HEK293T (cell line): Measurements from ENCODE around the gene MLYCD.

Experiments
- CTCF ChIA-PET: fragments of 350-600 bp; formaldehyde crosslinking; extraction: SDS; loops from one replicate; lab custom pipeline; 2021; ENCODE audit warnings: antibody characterized with exemption, inconsistent platforms; lab: Yijun Ruan, JAX
- POLR2A ChIA-PET: fragments of 350-600 bp; formaldehyde crosslinking; extraction: SDS; loops from one replicate; lab custom pipeline; 2020; ENCODE audit warnings: antibody characterized with exemption, inconsistent platforms; lab: Yijun Ruan, JAX
- DNase-seq: peaks from one replicate; pipeline ENCODE4 v3.0.0; 2012; ENCODE audit warnings: mixed read lengths; ENCODE audit errors: extremely low spot score
- ARNT ChIP-seq: fragments of 450-650 bp; IDR thresholded peaks from 2 replicates; pipeline ENCODE4 v1.6.1; 2017; ENCODE audit warnings: mild to moderate bottlenecking
- BHLHE40 ChIP-seq: fragments of 450-650 bp; IDR thresholded peaks from 2 replicates; pipeline ENCODE4 v1.6.1; 2016; ENCODE audit warnings: mild to moderate bottlenecking, moderate library complexity, borderline replicate concordance
- CTBP1 ChIP-seq: fragments of 450-650 bp; IDR thresholded peaks from 2 replicates; pipeline ENCODE4 v1.6.1; 2016; ENCODE audit warnings: borderline replicate concordance
- ELF4 ChIP-seq: fragments of 450-650 bp; IDR thresholded peaks from 2 replicates; pipeline ENCODE4 v1.6.1; 2017; ENCODE audit warnings: antibody characterized with exemption
- FOXA1 ChIP-seq: fragments of 450-650 bp; IDR thresholded peaks from 2 replicates; pipeline ENCODE4 v1.6.1; 2016; ENCODE audit warnings: mild to moderate bottlenecking
- FOXK2 ChIP-seq: fragments of 450-650 bp; IDR thresholded peaks from 2 replicates; pipeline ENCODE4 v1.6.1; 2016; ENCODE audit warnings: mild to moderate bottlenecking
- FOXM1 ChIP-seq: fragments of 450-650 bp; IDR thresholded peaks from 2 replicates; pipeline ENCODE4 v1.6.1; 2017; ENCODE audit warnings: mild to moderate bottlenecking, borderline replicate concordance
- HDGF ChIP-seq: fragments of 450-650 bp; IDR thresholded peaks from 2 replicates; pipeline ENCODE4 v1.6.1; 2017; ENCODE audit warnings: antibody characterized with exemption, borderline replicate concordance
- L3MBTL2 ChIP-seq: fragments of 450-650 bp; conservative IDR thresholded peaks from 2 replicates; pipeline ENCODE4 v1.6.1; 2016; ENCODE audit warnings: mild to moderate bottlenecking
- LEF1 ChIP-seq: fragments of 450-650 bp; IDR thresholded peaks from 2 replicates; pipeline ENCODE4 v1.6.1; 2017; ENCODE audit warnings: mild to moderate bottlenecking, borderline replicate concordance
- NFRKB ChIP-seq: fragments of 450-650 bp; IDR thresholded peaks from 2 replicates; pipeline ENCODE4 v1.6.1; 2016; ENCODE audit warnings: mild to moderate bottlenecking, moderate library complexity
- SP1 ChIP-seq: fragments of 450-650 bp; IDR thresholded peaks from 2 replicates; pipeline ENCODE4 v1.6.1; 2017
- SUZ12 ChIP-seq: fragments of 450-650 bp; IDR thresholded peaks from 2 replicates; pipeline ENCODE4 v1.6.1; 2016; ENCODE audit warnings: mild to moderate bottlenecking
- TARDBP ChIP-seq: fragments of 450-650 bp; IDR thresholded peaks from 2 replicates; pipeline ENCODE4 v1.6.1; 2016
- ZNF384 ChIP-seq: fragments of 450-650 bp; IDR thresholded peaks from 2 replicates; pipeline ENCODE4 v1.6.1; 2016
- TF ChIP-seq, protein P1 (sequence below): fragments of 450-650 bp; IDR thresholded peaks from 2 replicates; pipeline ENCODE4 v1.6.1; 2016

Gene MLYCD

GRCh38 chr16:83971165-83972130, 72.5 kb downstream of the MLYCD start:
- ChIA-PET POLR2A (no interaction called here), CTCF (interaction anchor here (0.5 to 1.0 kb wide), 2 partner anchors 94 to 97 kb away, joined by 3 to 4 read pairs; no protein-coding TSS in a partner anchor)
- no peak for DNase-seq
- TF ChIP-seq L3MBTL2 (no peak), FOXM1 (no peak), SUZ12 (no peak), CTBP1 (no peak), LEF1 (no peak), FOXA1 (no peak), HDGF (no peak), ARNT (no peak), BHLHE40 (no peak)

- no peak for DNase-seq
- POLR2A ChIA-PET: no interaction called here
- CTCF ChIA-PET: no interaction called here
- no peak for TF ChIP-seq LEF1
- no peak for TF ChIP-seq FOXK2
- TF ChIP-seq ZNF384: no peak
- TF ChIP-seq FOXM1: no peak
- no peak for TF ChIP-seq FOXA1
- TF ChIP-seq SP1: no peak
- no peak for TF ChIP-seq TARDBP
- TF ChIP-seq ARNT: no peak
- TF ChIP-seq CTBP1: no peak
These were observed 73.5 kb downstream of the MLYCD start for GRCh38 chr16:83972256-83973008.

DNA sequence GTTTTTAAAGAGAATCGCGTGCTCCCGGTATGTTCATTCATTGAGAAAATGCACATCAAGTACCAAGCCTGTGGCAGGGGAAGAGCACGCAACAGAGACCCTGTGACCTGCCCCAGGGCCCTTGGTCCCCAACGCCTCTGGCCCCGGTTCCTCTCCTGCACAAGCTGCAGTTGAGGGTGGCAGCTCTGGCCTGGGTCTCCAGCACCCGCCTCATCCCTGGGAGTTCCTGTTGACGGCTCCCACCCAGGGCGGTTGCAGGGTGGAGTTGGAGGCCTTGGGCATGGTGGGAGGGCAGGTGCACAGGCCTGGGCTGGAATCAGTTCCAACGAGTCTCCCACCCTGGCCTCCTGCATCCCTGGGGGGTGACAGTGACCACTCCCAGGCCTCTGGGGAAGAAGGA, 74.2 kb downstream of the MLYCD start:
- POLR2A ChIA-PET: no interaction called here
- CTCF ChIA-PET: no interaction called here
- TF ChIP-seq FOXA1 (no peak), ZNF384 (no peak), CTBP1 (no peak), SUZ12 (no peak), ELF4 (no peak), NFRKB (no peak), ARNT (no peak), HDGF (no peak), BHLHE40 (no peak), L3MBTL2 (no peak), SP1 (no peak), FOXK2 (no peak)
- TF ChIP-seq, protein P1, sequence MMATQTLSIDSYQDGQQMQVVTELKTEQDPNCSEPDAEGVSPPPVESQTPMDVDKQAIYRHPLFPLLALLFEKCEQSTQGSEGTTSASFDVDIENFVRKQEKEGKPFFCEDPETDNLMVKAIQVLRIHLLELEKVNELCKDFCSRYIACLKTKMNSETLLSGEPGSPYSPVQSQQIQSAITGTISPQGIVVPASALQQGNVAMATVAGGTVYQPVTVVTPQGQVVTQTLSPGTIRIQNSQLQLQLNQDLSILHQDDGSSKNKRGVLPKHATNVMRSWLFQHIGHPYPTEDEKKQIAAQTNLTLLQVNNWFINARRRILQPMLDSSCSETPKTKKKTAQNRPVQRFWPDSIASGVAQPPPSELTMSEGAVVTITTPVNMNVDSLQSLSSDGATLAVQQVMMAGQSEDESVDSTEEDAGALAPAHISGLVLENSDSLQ: no peak
- DNase-seq: no peak

DNA sequence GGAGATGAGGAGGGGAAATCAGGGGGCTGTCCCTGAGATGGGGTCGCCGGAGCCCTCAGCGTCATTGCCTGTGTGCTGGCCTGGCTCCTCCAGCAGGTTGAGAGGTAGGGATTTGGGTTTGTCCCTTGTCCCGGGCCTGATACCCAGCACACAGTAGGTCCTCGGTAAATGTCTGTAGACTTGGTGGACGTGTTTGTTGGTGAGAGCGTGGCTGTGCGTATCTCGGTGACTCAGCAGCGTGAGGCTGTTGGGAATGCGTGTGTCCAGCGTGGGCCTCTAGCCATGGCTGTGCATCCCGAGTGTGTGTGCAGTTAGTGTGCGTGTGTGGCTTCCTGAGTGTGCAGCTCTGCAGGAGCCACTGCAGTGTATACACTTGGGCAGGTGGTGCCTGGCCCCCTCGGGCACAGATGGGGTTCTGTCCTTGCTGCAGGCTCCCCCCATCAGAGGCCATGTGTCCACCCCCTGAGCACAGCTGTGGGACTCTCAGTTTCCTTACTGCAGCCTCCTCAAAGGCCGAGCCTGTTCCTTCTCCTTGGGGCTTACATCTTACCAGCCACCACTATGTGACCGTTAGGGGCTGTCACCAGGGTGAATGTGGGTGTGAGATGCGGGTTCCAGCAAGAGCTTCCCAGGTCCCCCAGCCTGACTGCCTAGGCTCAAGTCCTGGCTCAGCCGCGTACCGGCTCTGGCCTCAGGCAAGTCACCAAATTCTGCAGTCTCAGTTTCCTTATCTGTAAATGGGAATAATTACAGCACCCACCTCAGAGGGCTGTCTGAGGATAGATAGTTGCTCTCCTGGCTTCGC, 74.9 kb downstream of the MLYCD start:
- TF ChIP-seq, protein P1: no peak
- TF ChIP-seq BHLHE40 (no peak), FOXA1 (no peak), FOXM1 (no peak), HDGF (no peak), SUZ12 (no peak), L3MBTL2 (no peak), FOXK2 (no peak), ELF4 (no peak), NFRKB (no peak)
- CTCF ChIA-PET: no interaction called here
- POLR2A ChIA-PET: no interaction called here
- no peak for DNase-seq

DNA sequence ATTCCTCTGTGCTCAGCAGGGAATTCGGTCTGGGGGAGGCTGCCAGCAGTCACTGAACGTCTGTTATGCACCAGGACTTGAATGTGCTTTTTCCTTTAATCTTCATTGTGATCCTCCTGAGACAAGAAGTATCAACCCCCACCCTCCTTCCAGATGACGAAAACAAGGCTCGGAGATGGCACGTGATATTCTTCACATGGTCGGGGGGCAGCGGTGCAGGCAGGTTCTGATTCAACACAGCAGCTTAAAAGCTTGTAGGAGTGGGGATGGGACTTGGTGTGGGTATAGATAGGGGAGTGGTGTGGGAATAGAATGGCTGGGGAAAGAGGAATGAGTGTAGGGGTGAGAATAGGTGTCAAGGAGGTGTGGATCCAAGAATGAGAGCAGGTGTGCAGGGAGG, 75.6 kb downstream of the MLYCD start:
- ChIA-PET POLR2A (no interaction called here), CTCF (no interaction called here)
- no peak for TF ChIP-seq TARDBP
- TF ChIP-seq FOXM1: no peak
- TF ChIP-seq, protein P1: no peak
- TF ChIP-seq SP1: no peak
- TF ChIP-seq LEF1: no peak
- no peak for TF ChIP-seq FOXK2
- TF ChIP-seq L3MBTL2: no peak
- TF ChIP-seq ARNT: no peak
- no peak for TF ChIP-seq NFRKB
- TF ChIP-seq FOXA1: no peak
- no peak for TF ChIP-seq SUZ12
- no peak for DNase-seq
